ENCODE data around the gene GPER1. TPM values are rescaled to one million over a fixed set of nuclear protein-coding genes. Genes with fewer than 3 reads are reported as not detected.

Gene GPER1
- total RNA-seq, 4 donors from 2014 or later, result 7.1 to 20.2 (median 7.8) TPM

GRCh38 chr7:1080252-1080920 is 7.5 kb upstream of the GPER1 start:
- Histone ChIP-seq H3K36me3 (no peaks in the 10 kb centered on the region), H3K27me3 (no peaks in the 10 kb centered on the region), H3K9me3 (no peaks in the 10 kb centered on the region), H3K27ac (no peak overlapping the region), H3K4me3 (no peak overlapping the region), H3K4me1 (peaks cover 0 to 39% (median 0%) of the 10 kb centered on the region in 3 donors)
- 92 to 94% methylated on average over 2 to 27 of the region's 38 CpGs for WGBS, 2 donors (ENCODE audit: low coverage in 1 of 2)
- no peak for ATAC-seq
- TF ChIP-seq, protein P1, sequence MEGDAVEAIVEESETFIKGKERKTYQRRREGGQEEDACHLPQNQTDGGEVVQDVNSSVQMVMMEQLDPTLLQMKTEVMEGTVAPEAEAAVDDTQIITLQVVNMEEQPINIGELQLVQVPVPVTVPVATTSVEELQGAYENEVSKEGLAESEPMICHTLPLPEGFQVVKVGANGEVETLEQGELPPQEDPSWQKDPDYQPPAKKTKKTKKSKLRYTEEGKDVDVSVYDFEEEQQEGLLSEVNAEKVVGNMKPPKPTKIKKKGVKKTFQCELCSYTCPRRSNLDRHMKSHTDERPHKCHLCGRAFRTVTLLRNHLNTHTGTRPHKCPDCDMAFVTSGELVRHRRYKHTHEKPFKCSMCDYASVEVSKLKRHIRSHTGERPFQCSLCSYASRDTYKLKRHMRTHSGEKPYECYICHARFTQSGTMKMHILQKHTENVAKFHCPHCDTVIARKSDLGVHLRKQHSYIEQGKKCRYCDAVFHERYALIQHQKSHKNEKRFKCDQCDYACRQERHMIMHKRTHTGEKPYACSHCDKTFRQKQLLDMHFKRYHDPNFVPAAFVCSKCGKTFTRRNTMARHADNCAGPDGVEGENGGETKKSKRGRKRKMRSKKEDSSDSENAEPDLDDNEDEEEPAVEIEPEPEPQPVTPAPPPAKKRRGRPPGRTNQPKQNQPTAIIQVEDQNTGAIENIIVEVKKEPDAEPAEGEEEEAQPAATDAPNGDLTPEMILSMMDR (IDR thresholded peaks at IDR 0.05), result no peak
- TF ChIP-seq EP300 (IDR thresholded peaks at IDR 0.05), result no peak
- TF ChIP-seq POLR2AphosphoS5 (IDR thresholded peaks at IDR 0.05), result no peak
- TF ChIP-seq POLR2A (IDR thresholded peaks at IDR 0.05), result no peak

DNA sequence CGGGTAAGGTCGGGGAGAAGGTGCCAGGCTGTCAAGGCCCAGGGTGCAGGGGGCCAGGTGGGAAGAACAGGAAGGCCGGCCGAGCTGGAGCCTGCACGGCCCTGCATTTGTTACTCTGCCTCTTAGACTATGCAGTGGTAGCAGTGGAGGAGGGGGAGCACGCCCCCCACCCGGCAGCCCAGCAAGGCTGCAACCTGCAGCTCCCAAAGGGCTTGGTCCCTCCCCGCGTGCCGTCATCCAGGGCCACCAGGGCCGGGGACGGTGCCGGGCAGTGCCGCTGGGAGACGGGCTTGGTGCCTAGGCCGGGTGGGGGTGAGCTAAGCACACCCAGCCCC is 7.0 kb upstream of the GPER1 start:
- TF ChIP-seq, protein P1 (IDR thresholded peaks at IDR 0.05), result no peak
- TF ChIP-seq POLR2A (IDR thresholded peaks at IDR 0.05) (no peak), POLR2AphosphoS5 (IDR thresholded peaks at IDR 0.05) (no peak)
- Histone ChIP-seq H3K27ac (no peak overlapping the region), H3K36me3 (no peaks in the 10 kb centered on the region), H3K9me3 (no peaks in the 10 kb centered on the region), H3K4me1 (peaks cover 0 to 43% (median 0%) of the 10 kb centered on the region in 3 donors), H3K27me3 (no peaks in the 10 kb centered on the region), H3K4me3 (no peak overlapping the region)
- no peak for ATAC-seq
- 59% methylated on average over 2 of the region's 16 CpGs; no CpG with 5 or more reads in 1 of the 2 donors for WGBS, 2 donors (ENCODE audit: low coverage in 1 of 2)

GRCh38 chr7:1081336-1081735 is 6.6 kb upstream of the GPER1 start:
- WGBS, 2 donors (ENCODE audit: low coverage in 1 of 2), result 63% methylated on average over 5 of the region's 20 CpGs; no CpG with 5 or more reads in 1 of the 2 donors
- Histone ChIP-seq H3K4me1 (peaks cover 0 to 46% (median under 1%) of the 10 kb centered on the region in 3 donors), H3K36me3 (no peaks in the 10 kb centered on the region), H3K9me3 (no peaks in the 10 kb centered on the region), H3K27me3 (no peaks in the 10 kb centered on the region), H3K4me3 (no peak overlapping the region), H3K27ac (no peak overlapping the region)
- TF ChIP-seq, protein P1 (IDR thresholded peaks at IDR 0.05), result no peak
- no peak for ATAC-seq

GRCh38 chr7:1081931-1082401 is 5.9 kb upstream of the GPER1 start:
- no peaks in the 10 kb centered on the region for H3K9me3 ChIP-seq
- H3K27me3 ChIP-seq, result no peaks in the 10 kb centered on the region
- TF ChIP-seq POLR2A (IDR thresholded peaks at IDR 0.05) (no peak), POLR2AphosphoS5 (IDR thresholded peaks at IDR 0.05) (no peak), EP300 (IDR thresholded peaks at IDR 0.05) (no peak)
- TF ChIP-seq, protein P1 (IDR thresholded peaks at IDR 0.05), result no peak
- H3K4me1 ChIP-seq, result peaks cover 0 to 46% (median 4%) of the 10 kb centered on the region in 3 donors
- 29% methylated on average over 9 of the region's 31 CpGs; no CpG with 5 or more reads in 1 of the 2 donors for WGBS, 2 donors (ENCODE audit: low coverage in 1 of 2)
- no peaks in the 10 kb centered on the region for H3K36me3 ChIP-seq
- no peak overlapping the region for H3K27ac ChIP-seq
- no peak overlapping the region for H3K4me3 ChIP-seq
- no peak for ATAC-seq
